ENCODE results near the gene LPIN1. TPM values are rescaled to one million over a fixed set of nuclear protein-coding genes. Genes with fewer than 3 reads are reported as not detected.
"Not testable (repeated sequence)": the region's sequence is repeated elsewhere in the genome, so short reads cannot be mapped to it uniquely, and the experiment has no call there.

Gene LPIN1
- total RNA-seq, 4 donors from 2014 or later, result 28.7 to 47.0 (median 39.6) TPM

- DNase-seq, result no peak
- no peak for TF ChIP-seq CTCF (IDR thresholded peaks at IDR 0.05)
- TF ChIP-seq POLR2A (IDR thresholded peaks at IDR 0.05), result no peak
- peaks cover 20 to 22% of the 10 kb centered on the region in 2 donors for H3K36me3 ChIP-seq
- no peaks in the 10 kb centered on the region for H3K9me3 ChIP-seq
- intact Hi-C loops (cut with DNase I), result no loop called here
- H3K27me3 ChIP-seq, result no peaks in the 10 kb centered on the region
- no peaks in the 10 kb centered on the region for H3K4me1 ChIP-seq
- 94 to 97% methylated on average over 12 of the region's 12 CpGs for WGBS, 2 donors
- H3K27ac ChIP-seq, result no peak overlapping the region
- H3K4me3 ChIP-seq (replicated peaks in 1 of 3), result no peak overlapping the region
Measured at GRCh38 chr2:11809586-11810236, 63.3 kb downstream of the LPIN1 start.

GRCh38 chr2:11810237-11810977 is 64.0 kb downstream of the LPIN1 start:
- peaks cover 20 to 21% of the 10 kb centered on the region in 2 donors for H3K36me3 ChIP-seq
- H3K4me3 ChIP-seq (replicated peaks in 1 of 3), result no peak overlapping the region
- H3K27me3 ChIP-seq, result no peaks in the 10 kb centered on the region
- H3K9me3 ChIP-seq, result no peaks in the 10 kb centered on the region
- no peaks in the 10 kb centered on the region for H3K4me1 ChIP-seq
- TF ChIP-seq CTCF (IDR thresholded peaks at IDR 0.05), result no peak
- TF ChIP-seq POLR2A (IDR thresholded peaks at IDR 0.05), result no peak
- intact Hi-C loops (cut with DNase I), result no loop called here
- no peak overlapping the region for H3K27ac ChIP-seq
- 96 to 98% methylated on average over 12 of the region's 12 CpGs for WGBS, 2 donors
- DNase-seq, result no peak

- Histone ChIP-seq H3K27me3 (no peaks in the 10 kb centered on the region), H3K27ac (no peak overlapping the region), H3K36me3 (peaks cover 15 to 20% of the 10 kb centered on the region in 2 donors), H3K4me3 (replicated peaks in 1 of 3) (no peak overlapping the region), H3K4me1 (no peaks in the 10 kb centered on the region), H3K9me3 (no peaks in the 10 kb centered on the region)
- 85 to 91% methylated on average over 5 to 6 of the region's 6 CpGs for WGBS, 2 donors
- no peak for DNase-seq
- intact Hi-C loops (cut with DNase I), result no loop called here
- TF ChIP-seq CTCF (IDR thresholded peaks at IDR 0.05) (no peak), POLR2A (IDR thresholded peaks at IDR 0.05) (no peak)
Measured at GRCh38 chr2:11811036-11811654, 64.7 kb downstream of the LPIN1 start.

- no peak overlapping the region for H3K4me3 ChIP-seq (replicated peaks in 1 of 3)
- peaks cover 10 to 20% of the 10 kb centered on the region in 2 donors for H3K36me3 ChIP-seq
- no peaks in the 10 kb centered on the region for H3K4me1 ChIP-seq
- no peaks in the 10 kb centered on the region for H3K9me3 ChIP-seq
- H3K27me3 ChIP-seq, result no peaks in the 10 kb centered on the region
- intact Hi-C loops (cut with DNase I), result no loop called here
- TF ChIP-seq CTCF (IDR thresholded peaks at IDR 0.05), result no peak
- TF ChIP-seq POLR2A (IDR thresholded peaks at IDR 0.05), result no peak
- 91 to 95% methylated on average over 25 of the region's 25 CpGs for WGBS, 2 donors
- DNase-seq, result no peak
- no peak overlapping the region for H3K27ac ChIP-seq
Measured at GRCh38 chr2:11812466-11813248, 66.2 kb downstream of the LPIN1 start.

- peaks cover 10 to 16% of the 10 kb centered on the region in 2 donors for H3K36me3 ChIP-seq
- intact Hi-C loops (cut with DNase I), result not testable (repeated sequence)
Measured at GRCh38 chr2:11813345-11813744, 66.9 kb downstream of the LPIN1 start.

More at GRCh38 chr2:11813345-11813744, 66.9 kb downstream of the LPIN1 start:
- 97 to 98% methylated on average over 10 of the region's 10 CpGs for WGBS, 2 donors
- not testable (repeated sequence) for H3K4me1 ChIP-seq; H3K27me3 ChIP-seq; H3K4me3 ChIP-seq (replicated peaks in 1 of 3); DNase-seq; H3K9me3 ChIP-seq; H3K27ac ChIP-seq
